SH-SY5Y (cell line): ENCODE results near the gene ITGB1.

Experiments used
- GATA2 ChIP-seq: IDR thresholded peaks from 2 replicates; pipeline ENCODE4 v1.6.1; 2011; ENCODE audit warnings: mild to moderate bottlenecking, low read depth, low read length
- GATA3 ChIP-seq: IDR thresholded peaks from 2 replicates; pipeline ENCODE4 v1.6.1; 2011; ENCODE audit warnings: low read depth, mild to moderate bottlenecking, low read length, moderate library complexity

DNA sequence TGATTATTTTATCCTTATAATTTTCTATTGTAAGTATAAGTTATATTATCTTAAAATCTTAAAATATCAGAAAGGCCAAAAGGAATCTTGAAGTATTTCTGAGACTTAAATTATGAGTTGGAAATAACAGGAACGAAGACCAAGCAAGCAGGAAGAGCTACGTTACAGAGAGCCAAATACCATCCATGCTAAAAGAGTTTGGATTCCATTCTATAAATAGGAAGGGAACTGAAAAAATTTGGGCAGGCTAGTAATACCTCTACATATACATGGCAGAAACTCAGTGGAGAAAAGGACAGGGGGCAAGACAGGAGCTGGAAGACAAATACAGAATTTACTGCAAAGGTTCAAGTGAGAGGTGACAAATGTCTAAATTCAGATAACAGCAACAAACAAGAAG lies 16.7 kb downstream of the ITGB1 start:
- TF ChIP-seq GATA3 (no peak), GATA2 (no peak)
